Measurements from ENCODE around the gene ZNF280D. TPM values are rescaled to one million over a fixed set of nuclear protein-coding genes. Genes with fewer than 3 reads are reported as not detected.

The ZNF280D gene
- total RNA-seq, 1 donor from 2014 or later = 28.2 TPM

Other genes with a start within 250 kb of the ZNF280D start
- 68.8 and 72.4 TPM in 2 replicates for gene TCF12, start 185.1 kb upstream of the ZNF280D start, total RNA-seq